Astrocyte (in vitro differentiated cells and primary cell): Measurements from ENCODE around the gene EDARADD. TPM values are rescaled to one million over a fixed set of nuclear protein-coding genes. Genes with fewer than 3 reads are reported as not detected.

Source experiments
- DNase-seq: peaks from one replicate; pipeline ENCODE4 v3.0.0-alpha.2; 2010; ENCODE audit warnings: low read depth
- FAIRE-seq: peaks from 2 replicates; lab custom pipeline; 2011; peaks lifted over from hg19 to GRCh38; lab: Jason Lieb, UNC
- H2AFZ ChIP-seq: 2 replicates; pipeline ENCODE4 v1.6.0; 2012; ENCODE audit warnings: low read depth, low read length, inconsistent platforms
- H3K27ac ChIP-seq: 2 replicates; pipeline ENCODE4 v1.5.1; 2011; ENCODE audit warnings: low read depth, low read length, inconsistent platforms
- H3K27me3 ChIP-seq: 2 replicates; pipeline ENCODE4 v1.6.0; 2011; ENCODE audit warnings: low read length, inconsistent platforms; ENCODE audit not compliant: insufficient read depth
- H3K36me3 ChIP-seq: 2 replicates; pipeline ENCODE4 v1.5.1; 2011; ENCODE audit warnings: low read length, inconsistent platforms; ENCODE audit not compliant: insufficient read depth
- H3K4me1 ChIP-seq: 2 replicates; pipeline ENCODE4 v1.5.1; 2011; ENCODE audit warnings: low read length, inconsistent platforms; ENCODE audit not compliant: insufficient read depth
- H3K4me2 ChIP-seq: 2 replicates; pipeline ENCODE4 v1.6.0; 2012; ENCODE audit warnings: low read length, inconsistent platforms
- H3K4me3 ChIP-seq: 2 replicates; pipeline ENCODE4 v1.5.1; 2011; ENCODE audit warnings: low read depth, mild to moderate bottlenecking, low read length, inconsistent platforms; ENCODE audit not compliant: insufficient read depth
- H3K79me2 ChIP-seq: 2 replicates; pipeline ENCODE4 v1.6.0; 2012; ENCODE audit warnings: mild to moderate bottlenecking, low read length, inconsistent platforms; ENCODE audit not compliant: insufficient read depth
- H3K9ac ChIP-seq: 2 replicates; pipeline ENCODE4 v1.6.0; 2012; ENCODE audit warnings: mild to moderate bottlenecking, low read length, inconsistent platforms
- H3K9me3 ChIP-seq: 2 replicates; pipeline ENCODE4 v1.5.1; 2012; ENCODE audit warnings: low read depth, mild to moderate bottlenecking, low read length, inconsistent platforms; ENCODE audit not compliant: insufficient read depth
- H4K20me1 ChIP-seq: 2 replicates; pipeline ENCODE4 v1.6.0; 2012; ENCODE audit warnings: low read length, inconsistent platforms; ENCODE audit not compliant: insufficient read depth
- H3K27ac Mint-ChIP-seq: one replicate; pipeline ENCODE4 v1.8.0; 2021; ENCODE audit warnings: mild to moderate bottlenecking, mixed read lengths; ENCODE audit not compliant: unreplicated experiment
- H3K27me3 Mint-ChIP-seq: one replicate; pipeline ENCODE4 v1.8.0; 2021; ENCODE audit warnings: low read depth, mixed read lengths; ENCODE audit not compliant: unreplicated experiment
- H3K36me3 Mint-ChIP-seq: one replicate; pipeline ENCODE4 v1.8.0; 2021; ENCODE audit warnings: low read depth, mixed read lengths; ENCODE audit not compliant: unreplicated experiment
- H3K4me1 Mint-ChIP-seq: one replicate; pipeline ENCODE4 v1.8.0; 2021; ENCODE audit warnings: low read depth, mixed read lengths; ENCODE audit not compliant: unreplicated experiment
- H3K4me3 Mint-ChIP-seq: one replicate; pipeline ENCODE4 v1.8.0; 2021; ENCODE audit warnings: mild to moderate bottlenecking, moderate library complexity, mixed read lengths; ENCODE audit not compliant: unreplicated experiment
- H3K9me3 Mint-ChIP-seq: one replicate; pipeline ENCODE4 v1.8.0; 2021; ENCODE audit warnings: mild to moderate bottlenecking, mixed read lengths; ENCODE audit not compliant: unreplicated experiment
- CTCF ChIP-seq: IDR thresholded peaks from 2 replicates; pipeline ENCODE4 v1.5.1; 2011; ENCODE audit warnings: low read depth, mild to moderate bottlenecking, inconsistent platforms, low read length, moderate library complexity; ENCODE audit not compliant: insufficient read depth
- EZH2 ChIP-seq: IDR thresholded peaks from 2 replicates; pipeline ENCODE4 v1.6.1; 2012; ENCODE audit warnings: mild to moderate bottlenecking, low read length, inconsistent platforms; ENCODE audit not compliant: insufficient read depth
- total RNA-seq: library from RNA; stranded (reverse); gene quantifications from 2 replicates; pipeline ENCODE4 v1.2.1, GENCODE V29; 2021

The EDARADD gene
- total RNA-seq, 1 donor from 2014 or later, result 0.98 TPM

- H3K36me3 Mint-ChIP-seq, result peaks cover 4% of the 10 kb centered on the region
Observed at GRCh38 chr1:236469466-236469865, 75.4 kb downstream of the EDARADD start.

GRCh38 chr1:236471096-236471495, 77.0 kb downstream of the EDARADD start:
- Mint-ChIP-seq H3K36me3 (no peaks in the 10 kb centered on the region), H3K9me3 (no peaks in the 10 kb centered on the region), H3K4me1 (peaks cover 4% of the 10 kb centered on the region), H3K4me3 (no peak overlapping the region), H3K27ac (no peak overlapping the region), H3K27me3 (peaks cover 9% of the 10 kb centered on the region)
- H3K4me2 ChIP-seq, result no peak overlapping the region
- FAIRE-seq, result no peak
- DNase-seq, result no peak
- no peaks in the 10 kb centered on the region for H3K36me3 ChIP-seq
- H3K27ac ChIP-seq, result no peak overlapping the region
- no peaks in the 10 kb centered on the region for H3K4me1 ChIP-seq
- H3K9me3 ChIP-seq, result no peaks in the 10 kb centered on the region
- no peak for TF ChIP-seq EZH2
- TF ChIP-seq CTCF, result no peak
- no peak overlapping the region for H3K9ac ChIP-seq
- H3K4me3 ChIP-seq, result no peak overlapping the region
- no peak overlapping the region for H2AFZ ChIP-seq
- no peaks in the 10 kb centered on the region for H3K79me2 ChIP-seq
- no peaks in the 10 kb centered on the region for H4K20me1 ChIP-seq
- H3K27me3 ChIP-seq, result no peaks in the 10 kb centered on the region

More at GRCh38 chr1:236469466-236469865, 75.4 kb downstream of the EDARADD start:
- Histone ChIP-seq H3K27me3 (no peaks in the 10 kb centered on the region), H3K9me3 (no peaks in the 10 kb centered on the region), H4K20me1 (no peaks in the 10 kb centered on the region), H3K27ac (no peak overlapping the region), H3K79me2 (no peaks in the 10 kb centered on the region), H3K4me1 (no peaks in the 10 kb centered on the region), H2AFZ (no peak overlapping the region), H3K36me3 (no peaks in the 10 kb centered on the region), H3K4me2 (no peak overlapping the region), H3K9ac (no peak overlapping the region), H3K4me3 (no peak overlapping the region)
- no peak for TF ChIP-seq EZH2
- TF ChIP-seq CTCF, result no peak
- DNase-seq (no peak), FAIRE-seq (no peak)
- H3K4me1 Mint-ChIP-seq, result peaks cover 4% of the 10 kb centered on the region
- H3K9me3 Mint-ChIP-seq, result no peaks in the 10 kb centered on the region
- peaks cover 13% of the 10 kb centered on the region for H3K27me3 Mint-ChIP-seq
- H3K4me3 Mint-ChIP-seq, result no peak overlapping the region
- no peak overlapping the region for H3K27ac Mint-ChIP-seq

DNA sequence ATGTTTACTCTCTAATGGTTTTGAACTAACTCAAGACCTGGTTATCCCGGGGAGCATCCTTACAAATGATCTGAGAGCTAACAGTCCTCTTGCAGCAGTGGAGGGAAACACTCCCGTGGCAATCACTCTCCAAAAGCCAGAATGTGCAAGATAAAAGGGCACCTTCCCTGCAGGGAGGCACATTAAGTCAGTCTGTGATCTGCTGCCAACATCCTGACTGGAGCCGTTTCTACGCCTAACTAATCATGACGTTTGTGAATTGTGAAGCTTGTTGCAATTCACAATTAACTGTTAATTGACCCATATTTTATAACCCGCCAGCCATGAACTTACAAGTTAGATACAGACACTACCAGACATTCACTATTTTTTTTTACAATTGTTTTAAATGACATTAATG, 77.6 kb downstream of the EDARADD start:
- no peaks in the 10 kb centered on the region for H3K9me3 ChIP-seq
- H3K4me1 Mint-ChIP-seq, result no peaks in the 10 kb centered on the region
- DNase-seq, result no peak
- H3K27ac ChIP-seq, result no peak overlapping the region
- H2AFZ ChIP-seq, result no peak overlapping the region
- H3K9me3 Mint-ChIP-seq, result no peaks in the 10 kb centered on the region
- no peaks in the 10 kb centered on the region for H3K79me2 ChIP-seq
- no peaks in the 10 kb centered on the region for H3K4me1 ChIP-seq
- H3K27ac Mint-ChIP-seq, result no peak overlapping the region
- TF ChIP-seq EZH2, result no peak
- TF ChIP-seq CTCF, result no peak
- H3K27me3 Mint-ChIP-seq, result peaks cover 9% of the 10 kb centered on the region
- H3K36me3 ChIP-seq, result no peaks in the 10 kb centered on the region
- no peaks in the 10 kb centered on the region for H3K36me3 Mint-ChIP-seq
- H3K4me3 ChIP-seq, result no peak overlapping the region
- H4K20me1 ChIP-seq, result no peaks in the 10 kb centered on the region
- no peak overlapping the region for H3K4me3 Mint-ChIP-seq
- no peaks in the 10 kb centered on the region for H3K27me3 ChIP-seq
- no peak for FAIRE-seq
- no peak overlapping the region for H3K4me2 ChIP-seq
- no peak overlapping the region for H3K9ac ChIP-seq
